IMR-90 (cell line): ENCODE measurements around the gene FAM131C. TPM values are rescaled to one million over a fixed set of nuclear protein-coding genes. Genes with fewer than 3 reads are reported as not detected.
A peak's percentile ranks its signal among the peaks of the same experiment; 100 is the strongest.

Source experiments
- ATAC-seq: fragments of 200-7000 bp; cut with Tn5 transposase; 2 replicates; pipeline ENCODE4 v1.9.1; 2020; ENCODE audit warnings: low read depth, mild to moderate bottlenecking, moderate library complexity
- BruUV-seq: library from RNA; stranded (reverse); fragments of 400-500 nt; replicated peaks from 2 replicates; lab custom pipeline; 2021; lab: Mats Ljungman, UMichigan
- CTCF ChIA-PET: fragments of 300-600 bp; formaldehyde crosslinking; extraction: SDS; loops from one replicate; lab custom pipeline; 2021; ENCODE audit warnings: antibody characterized with exemption; lab: Yijun Ruan, JAX
- POLR2A ChIA-PET: fragments of 300-600 bp; sonication (Branson Sonifier 250); formaldehyde crosslinking; loops from one replicate; lab custom pipeline; 2022; ENCODE audit warnings: antibody characterized with exemption; ENCODE audit not compliant: unreplicated experiment; lab: Charles Lee
- DNase-seq: peaks from one replicate; pipeline ENCODE4 v3.0.0; 2013
- H2AFZ ChIP-seq: replicated peaks from 2 replicates; pipeline ENCODE3; 2013; ENCODE audit warnings: low read length, mild to moderate bottlenecking; ENCODE audit not compliant: poor library complexity
- H2AK5ac ChIP-seq: 2 replicates; pipeline ENCODE4 v1.6.1; 2013; ENCODE audit warnings: low read depth, low read length, inconsistent platforms
- H2AK9ac ChIP-seq: replicated peaks from 2 replicates; pipeline ENCODE3; 2013; ENCODE audit warnings: mild to moderate bottlenecking, low read depth, low read length, moderate library complexity; ENCODE audit not compliant: poor library complexity
- H2BK120ac ChIP-seq: 2 replicates; pipeline ENCODE4 v1.6.1; 2013; ENCODE audit warnings: low read depth, low read length, inconsistent platforms
- H2BK15ac ChIP-seq: 3 replicates; pipeline ENCODE4 v1.6.1; 2013; ENCODE audit warnings: low read depth, low read length, inconsistent platforms
- H2BK20ac ChIP-seq: 2 replicates; pipeline ENCODE4 v1.6.1; 2013; ENCODE audit warnings: low read depth, mild to moderate bottlenecking, inconsistent platforms, low read length, moderate library complexity
- H2BK5ac ChIP-seq: 2 replicates; pipeline ENCODE4 v1.6.1; 2013; ENCODE audit warnings: mild to moderate bottlenecking, low read depth, low read length, inconsistent platforms; ENCODE audit not compliant: poor library complexity, severe bottlenecking
- H3K14ac ChIP-seq: replicated peaks from 2 replicates; pipeline ENCODE4 v1.6.1; 2013; ENCODE audit warnings: low read depth, low read length, inconsistent platforms
- H3K18ac ChIP-seq: 2 replicates; pipeline ENCODE4 v1.6.1; 2013; ENCODE audit warnings: low read depth, low read length, control low read depth
- H3K23ac ChIP-seq: 2 replicates; pipeline ENCODE4 v1.6.1; 2013; ENCODE audit warnings: low read depth, low read length, inconsistent platforms
- H3K27ac ChIP-seq: 2 replicates; pipeline ENCODE4 v1.5.1; 2013; ENCODE audit warnings: mild to moderate bottlenecking, control low read depth, low read length; ENCODE audit not compliant: insufficient read depth
- H3K27me3 ChIP-seq: 2 replicates; pipeline ENCODE4 v1.6.1; 2013; ENCODE audit warnings: low read length; ENCODE audit not compliant: control insufficient read depth, insufficient read depth
- H3K36me3 ChIP-seq: 2 replicates; pipeline ENCODE4 v1.6.1; 2013; ENCODE audit warnings: low read length, mixed read lengths; ENCODE audit not compliant: control insufficient read depth, insufficient read depth
- H3K4ac ChIP-seq: 2 replicates; pipeline ENCODE4 v1.6.1; 2013; ENCODE audit warnings: low read depth, low read length, inconsistent platforms
- H3K4me1 ChIP-seq: 2 replicates; pipeline ENCODE4 v1.6.1; 2013; ENCODE audit warnings: low read length, mixed read lengths; ENCODE audit not compliant: control insufficient read depth, insufficient read depth
- H3K4me2 ChIP-seq: 2 replicates; pipeline ENCODE4 v1.6.1; 2013; ENCODE audit warnings: low read depth, mild to moderate bottlenecking, control low read depth, low read length, moderate library complexity
- H3K4me3 ChIP-seq: 2 replicates; pipeline ENCODE4 v1.5.1; 2013; ENCODE audit warnings: low read depth, mild to moderate bottlenecking, control low read depth, low read length, moderate library complexity; ENCODE audit not compliant: insufficient read depth
- H3K56ac ChIP-seq: 2 replicates; pipeline ENCODE4 v1.6.1; 2013; ENCODE audit warnings: low read length, inconsistent platforms; ENCODE audit not compliant: insufficient read depth; ENCODE audit errors: extremely low read depth
- H3K79me1 ChIP-seq, 2 experiments: 2 replicates each; pipeline ENCODE4 v1.6.1; 2013; ENCODE audit warnings: low read length in 2 of 2, inconsistent platforms in 1 of 2, low read depth in 1 of 2
- H3K9ac ChIP-seq: 2 replicates; pipeline ENCODE4 v1.6.1; 2013; ENCODE audit warnings: low read depth, low read length, control low read depth
- H3K9me1 ChIP-seq: 2 replicates; pipeline ENCODE4 v1.6.1; 2013; ENCODE audit warnings: low read length, inconsistent platforms; ENCODE audit not compliant: insufficient read depth
- H3K9me3 ChIP-seq: 2 replicates; pipeline ENCODE4 v1.6.1; 2013; ENCODE audit warnings: low read length; ENCODE audit not compliant: control insufficient read depth, insufficient read depth
- H4K20me1 ChIP-seq: 2 replicates; pipeline ENCODE4 v1.6.1; 2013; ENCODE audit warnings: low read length, inconsistent platforms; ENCODE audit not compliant: insufficient read depth
- H4K5ac ChIP-seq: 2 replicates; pipeline ENCODE4 v1.6.1; 2013; ENCODE audit warnings: mild to moderate bottlenecking, low read depth, low read length, control low read depth
- H4K8ac ChIP-seq, 2 experiments: 2 replicates each; pipeline ENCODE4 v1.6.1; 2013; ENCODE audit warnings: low read depth in 2 of 2, low read length in 2 of 2, control low read depth in 1 of 2, inconsistent platforms in 1 of 2
- H4K91ac ChIP-seq: 2 replicates; pipeline ENCODE4 v1.6.1; 2013; ENCODE audit warnings: low read depth, low read length, inconsistent platforms; ENCODE audit not compliant: insufficient read depth
- CEBPB ChIP-seq: IDR thresholded peaks from 2 replicates; pipeline ENCODE4 v1.6.1; 2012; ENCODE audit warnings: low read depth, low read length, improper control_type of control experiment
- CTCF ChIP-seq: conservative IDR thresholded peaks from 2 replicates; pipeline ENCODE4 v1.5.1; 2012; ENCODE audit warnings: mild to moderate bottlenecking, low read depth, low read length, improper control_type of control experiment
- WGBS, 2 experiments: methylation state at CpG; one replicate each; pipeline versions ENCODE4 v1.1.5 to v1.1.7; 2013; ENCODE audit warnings: missing lambda C conversion rate in 2 of 2; ENCODE audit not compliant: insufficient read length in 1 of 2; ENCODE audit errors: extremely low coverage in 2 of 2; 5-methylcytosine and 5-hydroxymethylcytosine counted together
- dilution Hi-C: fragments of 300-500 bp; cut with HindIII; formaldehyde crosslinking; loops from one replicate; pipeline ENCODE4 v1.14.3; 2018; ENCODE audit warnings: low sequenced_read_pairs; ENCODE audit not compliant: unreplicated experiment
- in situ Hi-C: fragments of 300-500 bp; cut with MboI; formaldehyde crosslinking; loops from 3 replicates; pipeline ENCODE4 v1.14.3; 2019; ENCODE audit warnings: low sequenced_read_pairs, inconsistent platforms, mixed read lengths
- intact Hi-C: fragments of 100-400 bp; cut with micrococcal nuclease; formaldehyde crosslinking; loops from 2 replicates; pipeline ENCODE4 v1.10.0; 2022
- polyA plus RNA-seq, 3 experiments: library from polyadenylated mRNA; depleted of rRNA; stranded (reverse); fragments of >200 nt; gene quantifications; 2 replicates each; pipeline ENCODE4 v1.2.3, GENCODE V29; 2012; ENCODE audit warnings: low replicate concordance in 1 of 3
- total RNA-seq: library from RNA; depleted of rRNA; stranded (reverse); fragments of >200 nt; gene quantifications from 2 replicates; pipeline ENCODE4 v1.2.3, GENCODE V29; 2012

Gene FAM131C
- total and polyA plus RNA-seq, 2 of the 4 experiments (the other 2 are of a cell fraction): 0.18 to 1.0 TPM

- H3K4me1 ChIP-seq: peaks cover 13% of the 10 kb centered on the region
- peaks cover 34% of the 10 kb centered on the region for H3K36me3 ChIP-seq
- WGBS, 2 experiments: 0% methylated on average over 1 of the region's 4 CpGs; no CpG with 5 or more reads in 1 of the 2 experiments
- H4K5ac ChIP-seq: no peak overlapping the region
- peaks cover 6 to 40% of the 10 kb centered on the region in 2 experiments for H3K79me1 ChIP-seq
- H2AFZ ChIP-seq: peak overlapping the region; percentile 71
- no peaks in the 10 kb centered on the region for H3K27me3 ChIP-seq
- H3K9me3 ChIP-seq: no peaks in the 10 kb centered on the region
- TF ChIP-seq CEBPB (no peak), CTCF (no peak)
- H3K9me1 ChIP-seq: peaks cover 13% of the 10 kb centered on the region
- H3K18ac ChIP-seq: no peak overlapping the region
- H2AK5ac ChIP-seq: peak overlapping the region; percentile 51; the same call in 1 of the 2 replicates
- dilution Hi-C loops (no loop called here), in situ Hi-C loops (no loop called here), intact Hi-C loops (no loop called here)
- H2AK9ac ChIP-seq: peak overlapping the region; percentile 93
- ChIA-PET POLR2A (no interaction called here), CTCF (interaction anchor here (0.5 to 1.0 kb wide), 3 partner anchors 29 to 91 kb away, joined by 3 read pairs; no protein-coding TSS in a partner anchor)
- no peak overlapping the region for H3K4me2 ChIP-seq
- no peak overlapping the region for H3K23ac ChIP-seq
- peak overlapping the region; percentile 12 for H2BK5ac ChIP-seq
- ATAC-seq (peak; percentile 34), DNase-seq (peak; percentile 44)
- H3K14ac ChIP-seq: peak overlapping the region; percentile 58
- no peak overlapping the region for H3K9ac ChIP-seq
- no peak overlapping the region for H3K27ac ChIP-seq
- H2BK20ac ChIP-seq: 0 out of 2 replicates have a peak overlapping the region, but pooled peaks have one; percentile 16
- 0 out of 4 replicates have a peak overlapping the region, but pooled peaks of 1 of the 2 experiments have one; percentile 6 for H4K8ac ChIP-seq
- H3K4ac ChIP-seq: peak overlapping the region; percentile 47
- no peak overlapping the region for H3K4me3 ChIP-seq
- H2BK120ac ChIP-seq: no peak overlapping the region
- no TSS peak for BruUV-seq
- H3K56ac ChIP-seq: no peak overlapping the region
- H2BK15ac ChIP-seq: no peak overlapping the region
- H4K20me1 ChIP-seq: peaks cover 46% of the 10 kb centered on the region
- H4K91ac ChIP-seq: 0 out of 2 replicates have a peak overlapping the region, but pooled peaks have one; percentile 1
Measured at GRCh38 chr1:16122350-16122881, 49.0 kb upstream of the FAM131C start.
